ENCODE results near the gene TRPM7. TPM values are rescaled to one million over a fixed set of nuclear protein-coding genes. Genes with fewer than 3 reads are reported as not detected.

The TRPM7 gene
- total and polyA plus RNA-seq, 2 of the 8 experiments (the other 6 are each of a cell fraction or from before 2014, with no cell fraction given) = 7.5 to 33.2 TPM

- TF ChIP-seq JUN (IDR thresholded peaks at IDR 0.05; ENCODE audit: low read depth, low read length) (no peak), CHD1 (IDR thresholded peaks at IDR 0.05; ENCODE audit: low read depth, low read length) (no peak), CEBPB (IDR thresholded peaks at IDR 0.05; ENCODE audit: low read depth, low read length) (no peak), SIX5 (IDR thresholded peaks at IDR 0.05; ENCODE audit: low read depth, low read length) (no peak), TCF12 (IDR thresholded peaks at IDR 0.05; ENCODE audit: low read depth, low read length) (no peak), SP1 (IDR thresholded peaks at IDR 0.05; ENCODE audit: low read depth, low read length) (no peak), RBBP5 (IDR thresholded peaks at IDR 0.05; ENCODE audit: borderline replicate concordance, low read depth, low read length) (no peak)
These were observed 9.7 kb downstream of the TRPM7 start (continued) for GRCh38 chr15:50676799-50677483.

All from H1 (cell line).